ENCODE data around the gene ATOSB.

DNA sequence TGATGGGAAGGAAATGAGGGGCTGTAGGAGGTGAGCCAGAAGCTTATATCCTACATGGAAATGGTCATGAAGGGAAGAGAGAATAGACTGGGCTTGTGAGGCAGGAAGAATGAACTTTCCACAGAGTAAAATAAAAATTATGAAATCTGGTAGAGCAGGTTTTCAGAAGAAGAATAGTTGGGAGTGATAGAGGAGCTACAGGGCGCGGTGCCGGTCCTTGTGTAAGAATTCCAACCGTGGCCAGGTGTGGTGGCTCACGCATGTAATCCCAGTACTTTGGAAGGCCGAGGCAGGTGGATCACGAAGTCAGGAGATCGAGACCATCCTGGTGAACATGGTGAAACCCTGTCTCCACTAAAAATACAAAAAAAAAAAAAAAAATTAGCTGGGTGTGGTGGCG lies 37.3 kb upstream of the ATOSB start:
- TF ChIP-seq GATA3 (IDR thresholded peaks at IDR 0.05; ENCODE audit: low read depth, low read length) (no peak), GATA2 (IDR thresholded peaks at IDR 0.05; ENCODE audit: low read depth, low read length) (no peak)
